Activated CD4-positive, alpha-beta T cell treated with anti-CD3 and anti-CD28 coated beads, Interleukin-2, amount 50 U/mL, for 24 hours (primary cell): ENCODE results near the gene CBL.
"Not testable (repeated sequence)": the region's sequence is repeated elsewhere in the genome, so short reads cannot be mapped to it uniquely, and the experiment has no call there.

Source experiments
- DNase-seq, 2 donors: peaks; one replicate each; pipeline ENCODE4 v3.0.0-alpha.2; 2020; ENCODE audit warnings: low read depth in 1 of 2, low spot score in 1 of 2

CBL gene

GRCh38 chr11:119184399-119184798, 21.7 kb upstream of the CBL start:
- not testable (repeated sequence) for DNase-seq

DNA sequence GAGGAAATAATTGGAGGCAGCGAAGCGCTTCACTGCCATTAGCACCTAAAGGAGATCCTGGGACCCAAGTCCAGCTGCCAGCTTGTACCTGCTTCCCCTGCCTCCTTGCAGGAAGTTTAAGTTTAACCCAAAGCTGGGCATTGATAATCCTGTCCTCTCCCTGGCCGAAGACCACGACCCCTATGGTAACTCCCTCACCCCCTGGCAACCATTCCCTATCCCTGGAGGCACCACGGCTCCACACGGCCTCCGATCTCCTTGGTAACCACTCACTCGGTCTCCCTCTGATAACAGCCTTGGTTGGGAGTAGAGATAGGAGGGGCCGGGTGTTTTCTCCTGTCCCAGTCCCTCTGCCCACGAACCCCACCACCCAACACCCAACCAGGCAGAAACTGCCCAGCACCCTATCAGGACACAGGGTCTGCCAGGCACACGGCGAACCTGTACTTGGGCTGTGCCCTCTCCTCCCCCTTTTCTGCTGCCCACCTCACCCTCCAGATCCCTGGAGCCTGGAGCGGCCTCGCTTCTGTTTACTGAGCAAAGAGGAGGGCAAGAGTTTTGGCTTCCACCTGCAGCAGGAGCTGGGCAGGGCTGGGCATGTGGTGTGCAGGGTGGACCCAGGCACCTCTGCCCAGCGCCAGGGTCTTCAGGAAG, 20.0 kb upstream of the CBL start:
- no peak for DNase-seq

GRCh38 chr11:119187123-119187892, 18.8 kb upstream of the CBL start:
- no peak for DNase-seq

GRCh38 chr11:119188067-119188466, 18.1 kb upstream of the CBL start:
- no peak for DNase-seq

GRCh38 chr11:119188887-119189286, 17.3 kb upstream of the CBL start:
- DNase-seq = no peak

GRCh38 chr11:119189393-119189792, 16.7 kb upstream of the CBL start:
- DNase-seq = no peak

DNA sequence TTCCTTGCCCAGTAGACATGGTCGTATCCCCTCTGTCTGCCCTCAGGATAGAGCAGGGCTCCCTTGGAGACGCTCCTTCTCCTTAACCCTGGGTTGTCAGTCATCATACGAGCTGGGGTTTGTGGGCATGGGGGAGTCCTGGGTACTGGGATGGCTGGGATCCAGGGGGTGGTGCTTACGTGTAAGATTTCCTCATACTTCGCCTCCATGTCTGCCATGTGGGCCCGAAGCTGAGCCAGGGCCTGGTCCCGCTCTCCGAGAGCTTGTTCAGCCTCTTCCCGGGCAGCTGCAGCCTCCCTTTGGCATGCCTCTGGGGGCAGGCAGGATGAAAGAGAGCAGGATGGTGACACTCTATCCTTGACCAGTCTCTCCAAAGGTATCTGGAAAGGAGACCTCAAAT, 15.6 kb upstream of the CBL start:
- no peak for DNase-seq

DNA sequence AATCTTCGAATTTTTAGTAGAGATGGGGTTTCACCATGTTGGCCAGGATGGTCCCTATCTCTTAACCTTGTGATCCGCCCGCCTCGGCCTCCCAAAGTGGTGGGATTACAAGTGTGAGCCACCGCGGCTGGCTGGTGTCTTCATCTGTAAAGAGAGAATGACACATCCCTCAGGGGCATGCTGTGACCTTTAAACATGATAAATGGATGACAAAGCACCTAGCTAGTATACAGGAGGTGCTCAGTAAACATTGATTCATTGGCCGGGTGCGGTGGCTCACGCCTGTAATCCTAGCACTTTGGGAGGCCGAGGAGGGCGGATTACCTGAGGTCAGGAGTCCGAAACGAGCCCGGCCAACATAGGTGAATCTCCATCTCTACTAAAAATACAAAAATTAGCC, 14.9 kb upstream of the CBL start:
- DNase-seq = not testable (repeated sequence)

GRCh38 chr11:119192111-119192510, 14.0 kb upstream of the CBL start:
- DNase-seq = no peak

DNA sequence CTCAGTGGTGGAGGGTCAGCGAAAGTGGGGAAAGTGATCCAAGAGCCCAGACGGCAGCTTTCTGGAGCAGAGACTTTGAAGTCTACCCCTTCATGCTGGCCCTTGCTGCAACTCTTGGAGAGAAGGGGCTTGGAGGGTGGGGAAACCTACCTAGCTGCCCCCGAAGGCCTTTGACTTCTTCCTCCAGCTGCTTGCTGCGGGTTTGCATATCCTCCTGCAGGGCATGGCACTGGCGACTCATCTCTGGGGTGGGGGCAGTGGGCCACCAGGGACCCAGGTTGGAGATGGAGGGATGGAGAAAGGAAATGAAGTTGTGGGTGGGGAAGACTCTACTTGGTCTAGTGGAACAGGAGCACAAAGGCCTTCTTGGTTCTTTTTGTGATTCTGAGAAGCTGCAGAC, 13.1 kb upstream of the CBL start:
- no peak for DNase-seq

DNA sequence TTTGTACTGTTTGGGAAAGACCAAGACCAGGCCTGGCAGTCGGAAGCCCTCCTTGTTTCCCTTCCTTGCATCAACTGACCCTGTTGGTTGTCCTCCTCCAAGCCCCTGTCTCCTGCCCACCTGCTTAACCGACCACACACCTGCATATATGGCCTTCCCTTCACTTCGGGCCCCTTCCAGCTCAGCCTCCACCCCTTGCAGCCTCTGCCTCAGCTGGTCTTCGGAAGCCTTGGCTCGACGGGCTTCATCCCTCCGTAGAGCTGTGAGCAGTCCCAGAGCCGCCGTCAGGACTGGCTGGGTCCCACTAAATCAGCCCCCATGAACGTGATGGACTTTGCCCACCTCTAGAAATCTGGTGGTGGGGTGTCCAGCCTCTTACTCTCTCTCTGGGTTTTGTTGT, 12.5 kb upstream of the CBL start:
- no peak for DNase-seq

GRCh38 chr11:119194811-119195440, 11.2 kb upstream of the CBL start:
- DNase-seq = no peak

DNA sequence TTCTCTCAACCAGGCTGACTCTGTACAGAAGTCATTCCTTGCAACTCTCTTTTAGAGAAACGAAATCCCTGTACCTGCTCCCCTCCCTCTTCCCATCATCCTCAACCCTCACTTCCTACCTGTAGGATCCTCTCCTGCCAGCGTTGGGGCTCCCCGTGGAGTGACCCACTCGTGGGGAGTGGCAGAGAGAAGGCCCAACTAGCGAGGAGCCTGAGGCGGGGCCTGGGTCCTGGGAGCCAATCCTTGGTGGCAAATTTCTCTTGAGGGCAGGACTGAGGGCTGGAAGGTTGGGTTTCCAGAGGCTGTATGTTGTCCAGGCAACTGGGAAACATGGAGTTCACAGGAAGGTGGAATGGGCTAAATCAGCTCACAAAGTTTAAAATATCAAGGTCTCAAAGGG, 10.5 kb upstream of the CBL start:
- no peak for DNase-seq

DNA sequence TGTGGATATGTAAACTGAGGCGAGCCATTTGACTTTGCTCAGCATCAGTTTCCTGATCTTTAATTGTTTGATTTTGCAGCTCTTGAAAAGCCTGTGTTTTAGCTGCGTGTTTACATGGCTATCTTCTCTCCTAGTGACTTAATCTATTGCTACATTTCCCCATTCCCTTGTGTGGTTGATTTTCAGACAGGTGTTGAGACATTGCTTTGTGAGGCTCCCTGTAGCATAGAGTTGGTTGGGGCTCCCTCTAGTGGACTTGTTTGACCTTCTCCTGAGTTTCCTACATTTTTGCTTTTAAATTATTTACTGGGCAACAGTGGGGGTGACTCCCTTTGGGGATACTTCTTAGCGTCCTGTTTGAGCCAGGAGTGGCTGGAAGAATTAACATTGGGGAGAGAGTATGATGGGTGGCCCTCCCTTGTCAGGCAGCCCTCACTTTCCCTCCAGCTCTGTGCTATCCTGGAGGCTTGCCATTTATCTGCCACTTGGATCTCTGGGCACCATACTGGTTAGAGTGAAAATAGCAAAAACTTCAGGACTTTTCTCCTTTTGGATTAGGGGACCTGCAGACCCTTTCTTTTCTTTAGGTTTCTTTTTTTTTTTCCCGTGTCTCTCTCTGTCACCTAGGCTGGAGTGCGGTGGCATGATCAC, 9.2 kb upstream of the CBL start:
- DNase-seq = peak; percentile 14 to 70

- no peak for DNase-seq
Measured at GRCh38 chr11:119198925-119199324, 7.2 kb upstream of the CBL start.

- DNase-seq = not testable (repeated sequence)
Measured at GRCh38 chr11:119201236-119201635, 4.9 kb upstream of the CBL start.

- no peak for DNase-seq
Measured at GRCh38 chr11:119202554-119202953, 3.6 kb upstream of the CBL start.

DNA sequence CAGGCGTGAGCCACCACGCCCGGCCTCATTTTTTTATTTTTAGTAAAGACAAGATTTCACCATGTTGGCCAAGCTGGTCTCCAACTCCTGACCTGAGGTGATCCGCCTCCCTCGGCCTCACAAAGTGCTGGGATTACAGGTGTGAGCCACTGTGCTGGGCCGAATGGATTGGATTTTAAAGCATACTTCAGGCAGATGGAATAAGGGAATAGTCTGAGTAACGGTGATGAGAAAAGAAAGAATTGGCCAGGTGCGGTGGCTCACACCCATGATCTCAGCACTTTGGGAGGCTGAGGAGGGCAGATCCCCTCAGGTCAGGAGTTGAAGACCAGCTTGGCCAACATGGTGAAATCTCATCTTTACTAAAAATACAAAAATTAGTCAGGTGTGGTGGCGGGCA, 2.1 kb upstream of the CBL start:
- DNase-seq = no peak

GRCh38 chr11:119205080-119205479, 1.1 kb upstream of the CBL start:
- DNase-seq = no peak

DNA sequence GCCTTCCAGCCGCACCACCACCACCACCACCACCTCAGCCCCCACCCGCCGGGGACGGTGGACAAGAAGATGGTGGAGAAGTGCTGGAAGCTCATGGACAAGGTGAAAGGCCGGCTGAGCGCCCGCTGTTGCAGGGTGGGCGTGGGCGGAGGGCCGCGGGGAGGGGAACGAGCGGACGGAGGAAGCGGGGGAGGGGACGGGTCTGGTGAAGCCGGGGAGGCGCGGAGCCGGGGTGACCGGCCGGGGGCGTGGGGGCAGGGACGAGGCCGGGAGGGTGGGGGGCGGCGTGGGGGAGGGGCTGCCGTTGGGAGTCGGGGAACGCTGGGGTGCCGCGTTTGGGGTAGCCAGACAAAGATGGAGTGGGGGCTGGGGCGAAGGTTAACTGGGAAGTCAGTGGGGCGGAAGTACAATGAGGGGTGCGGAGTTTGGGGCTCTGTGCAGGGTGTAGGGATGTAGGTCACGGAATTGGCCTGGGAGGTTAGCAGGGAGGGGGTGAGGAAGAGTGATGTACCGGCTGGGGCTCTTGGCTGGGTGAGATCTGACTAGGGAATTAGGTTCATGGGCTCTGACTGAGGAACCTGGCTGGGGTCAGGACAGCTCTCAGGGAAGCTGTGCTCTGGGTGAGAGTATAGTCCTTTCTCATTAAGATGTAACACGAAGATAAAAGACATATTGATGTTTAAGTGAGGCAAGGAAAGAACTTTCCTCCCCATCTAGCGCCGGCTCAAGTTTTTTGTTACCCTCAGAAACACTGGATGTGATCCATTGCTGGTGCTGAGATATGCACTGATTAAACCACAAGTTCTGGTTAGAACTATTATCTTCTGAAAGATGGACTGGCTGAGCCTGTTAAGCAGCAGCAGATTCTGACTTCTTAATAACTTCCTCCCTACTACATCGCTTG, 624 bp downstream of the CBL start:
- DNase-seq = peak in 1 of 2 donors; percentile 18

- DNase-seq = no peak
Measured at GRCh38 chr11:119207415-119207960, 1.3 kb downstream of the CBL start.
